NCI-H82 treated with DMSO at 0.1 percent for 48 hours (cell line): ENCODE measurements around the gene HCRT.
"Not testable (repeated sequence)": the region's sequence is repeated elsewhere in the genome, so short reads cannot be mapped to it uniquely, and the experiment has no call there.

Source experiments
- DNase-seq: peaks from one replicate; lab custom pipeline; 2025; ENCODE audit not compliant: unreplicated experiment; lab: John Stamatoyannopoulos, UW

Gene HCRT

GRCh38 chr17:42141382-42141781 lies 43.9 kb downstream of the HCRT start:
- DNase-seq: no peak

DNA sequence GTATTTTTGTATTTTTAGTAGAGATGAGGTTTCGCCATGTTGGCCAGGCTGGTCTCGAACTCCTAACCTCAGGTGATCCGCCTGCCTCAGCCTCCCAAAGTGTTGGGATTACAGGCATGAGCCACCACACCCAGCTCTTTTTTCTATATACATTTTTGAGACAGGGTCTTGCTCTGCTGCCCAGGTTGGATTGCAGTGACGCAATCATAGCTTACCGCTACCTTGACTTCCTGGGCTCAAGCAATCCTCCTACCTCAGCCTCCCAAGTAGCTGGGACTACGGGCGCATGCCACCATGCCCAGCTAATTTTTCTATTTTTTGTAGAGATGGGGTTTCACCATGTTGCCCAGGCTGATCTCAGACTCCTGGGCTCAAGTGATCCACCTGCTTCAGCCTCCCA lies 44.6 kb downstream of the HCRT start:
- not testable (repeated sequence) for DNase-seq

DNA sequence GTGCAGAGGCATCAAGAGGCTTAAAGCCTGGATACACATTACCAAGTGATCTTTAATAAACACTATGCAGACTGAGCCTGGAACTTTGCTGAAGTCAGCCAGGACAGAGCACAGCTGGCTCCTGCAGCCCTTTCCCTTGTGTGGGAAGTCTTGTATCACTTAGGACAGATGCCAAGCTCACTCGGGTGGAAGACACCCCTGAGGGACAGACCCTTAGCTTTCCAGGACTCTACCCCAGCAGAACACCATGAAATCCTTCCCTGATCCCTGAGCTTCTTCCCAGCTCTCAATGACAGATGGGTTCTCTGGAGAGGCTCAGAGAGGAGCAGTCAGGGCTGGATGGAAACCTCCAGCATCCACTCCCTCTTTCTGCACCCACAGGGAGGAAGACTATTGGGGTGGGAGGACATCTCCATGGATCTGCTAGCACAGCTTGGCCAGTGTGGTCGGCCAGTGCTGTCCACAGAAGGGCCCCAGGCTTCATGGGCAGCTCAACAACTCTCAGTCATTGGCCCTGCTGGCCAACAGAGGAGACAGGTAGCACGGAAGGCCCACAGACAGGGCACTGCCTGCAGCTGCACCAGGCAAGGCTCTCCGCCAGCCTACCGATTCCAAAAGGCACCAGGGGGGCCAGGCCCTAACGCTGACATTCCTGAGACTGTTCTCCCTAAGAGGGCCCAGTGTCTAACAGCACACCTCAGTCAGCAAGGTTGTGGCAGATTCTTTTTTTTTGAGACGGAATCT lies 46.3 kb downstream of the HCRT start:
- no peak for DNase-seq

- no peak for DNase-seq
Measured at GRCh38 chr17:42136654-42137051, 48.6 kb downstream of the HCRT start.

GRCh38 chr17:42135664-42136653 lies 49.3 kb downstream of the HCRT start:
- DNase-seq: no peak

DNA sequence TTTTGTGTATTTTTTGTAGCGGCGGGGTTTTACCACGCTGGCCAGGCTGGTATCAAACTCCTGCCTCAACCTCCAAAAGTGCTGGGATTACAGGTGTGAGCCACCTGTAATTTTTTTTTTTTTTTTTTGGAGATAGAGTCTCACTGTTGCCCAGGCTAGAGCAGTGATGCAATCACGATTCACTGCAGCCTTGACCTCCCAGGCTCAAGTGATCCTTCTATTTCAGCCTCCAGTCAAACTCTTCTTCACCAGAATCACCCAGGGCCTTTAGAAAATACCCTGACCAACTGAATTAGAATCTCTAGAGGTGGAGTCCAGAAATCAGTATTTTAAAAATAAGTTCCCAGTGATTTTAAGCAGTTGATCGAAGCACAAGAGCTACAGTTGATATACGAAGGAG lies 50.1 kb downstream of the HCRT start:
- no peak for DNase-seq
